ENCODE results near the gene TOMM20. TPM values are rescaled to one million over a fixed set of nuclear protein-coding genes. Genes with fewer than 3 reads are reported as not detected.

Gene TOMM20
- total and polyA plus RNA-seq, 8 donors = 21.4 to 145 (median 68.2) TPM

- TF ChIP-seq EP300 (IDR thresholded peaks at IDR 0.05) (no peak), CTCF (IDR thresholded peaks at IDR 0.05) (no peak), POLR2AphosphoS5 (IDR thresholded peaks at IDR 0.05) (no peak), POLR2A (IDR thresholded peaks at IDR 0.05) (no peak)
- no peak overlapping the region for H3K27ac ChIP-seq
- H3K4me3 ChIP-seq = no peak overlapping the region
- peaks cover 39 to 99% (median 98%) of the 10 kb centered on the region in 4 donors for H3K36me3 ChIP-seq
- H3K4me1 ChIP-seq = peaks cover 0 to 10% (median 5%) of the 10 kb centered on the region in 4 donors
- no peaks in the 10 kb centered on the region for H3K9me3 ChIP-seq
- intact Hi-C loops (cut with DNase I; ENCODE audit: low total_unique reads) = no loop called here
- H3K27me3 ChIP-seq = no peaks in the 10 kb centered on the region
- no peak for DNase-seq
These were observed 23.6 kb upstream of the TOMM20 start for GRCh38 chr1:235152235-235152634.

GRCh38 chr1:235151033-235151432 lies 22.4 kb upstream of the TOMM20 start:
- intact Hi-C loops (cut with DNase I; ENCODE audit: low total_unique reads) = no loop called here
- TF ChIP-seq POLR2A (IDR thresholded peaks at IDR 0.05) = no peak
- no peak for TF ChIP-seq EP300 (IDR thresholded peaks at IDR 0.05)
- no peak for TF ChIP-seq CTCF (IDR thresholded peaks at IDR 0.05)
- no peak for TF ChIP-seq POLR2AphosphoS5 (IDR thresholded peaks at IDR 0.05)
- Histone ChIP-seq H3K27me3 (no peaks in the 10 kb centered on the region), H3K4me3 (no peak overlapping the region), H3K9me3 (no peaks in the 10 kb centered on the region), H3K4me1 (no peaks in the 10 kb centered on the region), H3K36me3 (peaks cover 44 to 99% (median 98%) of the 10 kb centered on the region in 4 donors), H3K27ac (no peak overlapping the region)
- DNase-seq = no peak
- WGBS, 5 donors = 78 to 86% (median 79%) methylated on average over 2 of the region's 2 CpGs

GRCh38 chr1:235149824-235150223 lies 21.2 kb upstream of the TOMM20 start:
- Histone ChIP-seq H3K36me3 (peaks cover 45 to 100% (median 99%) of the 10 kb centered on the region in 4 donors), H3K4me1 (no peaks in the 10 kb centered on the region), H3K27ac (no peak overlapping the region), H3K27me3 (no peaks in the 10 kb centered on the region), H3K9me3 (no peaks in the 10 kb centered on the region), H3K4me3 (no peak overlapping the region)
- intact Hi-C loops (cut with DNase I; ENCODE audit: low total_unique reads) = no loop called here
- 91 to 94% (median 93%) methylated on average over 9 of the region's 9 CpGs for WGBS, 5 donors
- TF ChIP-seq CTCF (IDR thresholded peaks at IDR 0.05) = no peak
- TF ChIP-seq EP300 (IDR thresholded peaks at IDR 0.05) = no peak
- no peak for TF ChIP-seq POLR2A (IDR thresholded peaks at IDR 0.05)
- TF ChIP-seq POLR2AphosphoS5 (IDR thresholded peaks at IDR 0.05) = no peak
- DNase-seq = no peak

- H3K36me3 ChIP-seq = peaks cover 55 to 100% (median 99%) of the 10 kb centered on the region in 4 donors
- TF ChIP-seq POLR2AphosphoS5 (IDR thresholded peaks at IDR 0.05) = no peak
- no peak for TF ChIP-seq CTCF (IDR thresholded peaks at IDR 0.05)
- no peak for TF ChIP-seq POLR2A (IDR thresholded peaks at IDR 0.05)
- TF ChIP-seq EP300 (IDR thresholded peaks at IDR 0.05) = no peak
- no peak overlapping the region for H3K27ac ChIP-seq
- intact Hi-C loops (cut with DNase I; ENCODE audit: low total_unique reads) = no loop called here
- no peak for DNase-seq
- no peaks in the 10 kb centered on the region for H3K9me3 ChIP-seq
- H3K27me3 ChIP-seq = no peaks in the 10 kb centered on the region
- no peaks in the 10 kb centered on the region for H3K4me1 ChIP-seq
- WGBS, 5 donors = 88 to 97% (median 96%) methylated on average over 4 of the region's 4 CpGs
- H3K4me3 ChIP-seq = no peak overlapping the region
These were observed 18.6 kb upstream of the TOMM20 start for GRCh38 chr1:235147269-235147668.
